ENCODE data around the gene TRMT5. TPM values are rescaled to one million over a fixed set of nuclear protein-coding genes. Genes with fewer than 3 reads are reported as not detected.

Gene TRMT5
- total RNA-seq, 1 experiment from 2014 or later = 16.2 TPM

GRCh38 chr14:60965402-60965801, 15.5 kb downstream of the TRMT5 start:
- DNase-seq (ENCODE audit: low read depth) = peak; percentile 35

- peak; percentile 15 for DNase-seq (ENCODE audit: low read depth)
These were observed 16.0 kb downstream of the TRMT5 start for GRCh38 chr14:60964904-60965303.

GRCh38 chr14:60963761-60964160, 17.1 kb downstream of the TRMT5 start:
- DNase-seq (ENCODE audit: low read depth) = no peak

GRCh38 chr14:60958146-60958545, 22.7 kb downstream of the TRMT5 start:
- DNase-seq (ENCODE audit: low read depth) = no peak

GRCh38 chr14:60956632-60957031, 24.2 kb downstream of the TRMT5 start:
- no peak for DNase-seq (ENCODE audit: low read depth)

- DNase-seq (ENCODE audit: low read depth) = no peak
These were observed 24.7 kb downstream of the TRMT5 start for GRCh38 chr14:60956202-60956601.

- no peak for DNase-seq (ENCODE audit: low read depth)
These were observed 29.0 kb downstream of the TRMT5 start for GRCh38 chr14:60951776-60952435.

GRCh38 chr14:60946773-60947172, 34.1 kb downstream of the TRMT5 start:
- no peak for DNase-seq (ENCODE audit: low read depth)

GRCh38 chr14:60945984-60946383, 34.9 kb downstream of the TRMT5 start:
- peak; percentile 30 for DNase-seq (ENCODE audit: low read depth)

- no peak for DNase-seq (ENCODE audit: low read depth)
These were observed 36.7 kb downstream of the TRMT5 start for GRCh38 chr14:60944204-60944603.

- DNase-seq (ENCODE audit: low read depth) = no peak
These were observed 37.2 kb downstream of the TRMT5 start for GRCh38 chr14:60943637-60944032.

GRCh38 chr14:60935319-60935718, 45.6 kb downstream of the TRMT5 start:
- DNase-seq (ENCODE audit: low read depth) = no peak

GRCh38 chr14:60933920-60934655, 46.8 kb downstream of the TRMT5 start:
- no peak for DNase-seq (ENCODE audit: low read depth)

GRCh38 chr14:60931218-60931617, 49.7 kb downstream of the TRMT5 start:
- peak; percentile 21 for DNase-seq (ENCODE audit: low read depth)

- no peak for DNase-seq (ENCODE audit: low read depth)
These were observed 54.9 kb downstream of the TRMT5 start for GRCh38 chr14:60926002-60926401.

GRCh38 chr14:60925286-60925685, 55.6 kb downstream of the TRMT5 start:
- DNase-seq (ENCODE audit: low read depth) = peak; percentile 2

GRCh38 chr14:60922050-60922449, 58.8 kb downstream of the TRMT5 start:
- DNase-seq (ENCODE audit: low read depth) = peak; percentile 17

Small RNA genes within 50 kb of the gene (small RNA-seq; reads per million reads assigned to genes)
- gene RNU6-398P = not detected

Other genes starting within 250 kb of the TRMT5 start
- 66.9 and 75.2 TPM in 2 replicates for gene MNAT1, start 246.3 kb downstream of the TRMT5 start, total RNA-seq (2014; rRNA removed; shearing (Covaris generic))
- 13.5 and 14.2 TPM in 2 replicates for gene SLC38A6, start 166 bp upstream of the TRMT5 start, total RNA-seq (2014; rRNA removed; shearing (Covaris generic))

Measured in HT1080 (cell line).